GM18502 (cell line): ENCODE measurements around the gene ALAS1.
"Not testable (repeated sequence)": the region's sequence is repeated elsewhere in the genome, so short reads cannot be mapped to it uniquely, and the experiment has no call there.

Experiments
- ATAC-seq: cut with Tn5 transposase; IDR thresholded peaks from one replicate; pipeline ENCODE4 v1.9.1; 2021; ENCODE audit warnings: mild to moderate bottlenecking; ENCODE audit not compliant: unreplicated experiment, poor library complexity

Gene ALAS1

GRCh38 chr3:52176180-52176752 lies 21.7 kb upstream of the ALAS1 start:
- ATAC-seq: no peak

GRCh38 chr3:52176951-52177700 lies 20.8 kb upstream of the ALAS1 start:
- ATAC-seq: no peak

- ATAC-seq: no peak
Observed at GRCh38 chr3:52177701-52178042, 20.3 kb upstream of the ALAS1 start.

DNA sequence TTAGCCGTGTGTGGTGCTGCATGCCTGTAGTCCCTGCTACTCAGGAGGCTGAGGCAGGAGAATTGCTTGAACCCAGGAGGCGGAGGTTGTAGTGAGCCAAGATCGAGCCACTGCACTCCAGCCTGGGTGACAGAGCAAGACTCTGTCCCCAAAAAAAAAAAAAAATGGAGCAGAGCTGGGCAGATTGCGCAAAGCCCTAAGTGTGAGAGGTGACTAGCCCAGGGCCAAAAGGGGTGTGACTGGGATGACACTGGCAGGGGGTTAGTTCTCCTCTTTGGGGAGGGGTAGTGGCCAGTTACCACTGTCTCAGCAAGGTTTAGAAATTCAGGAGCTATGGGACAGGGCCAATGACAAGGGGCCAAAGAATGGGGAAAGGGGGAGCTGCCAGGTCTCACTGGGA lies 19.8 kb upstream of the ALAS1 start:
- not testable (repeated sequence) for ATAC-seq

- no peak for ATAC-seq
Observed at GRCh38 chr3:52178537-52178936, 19.4 kb upstream of the ALAS1 start.

DNA sequence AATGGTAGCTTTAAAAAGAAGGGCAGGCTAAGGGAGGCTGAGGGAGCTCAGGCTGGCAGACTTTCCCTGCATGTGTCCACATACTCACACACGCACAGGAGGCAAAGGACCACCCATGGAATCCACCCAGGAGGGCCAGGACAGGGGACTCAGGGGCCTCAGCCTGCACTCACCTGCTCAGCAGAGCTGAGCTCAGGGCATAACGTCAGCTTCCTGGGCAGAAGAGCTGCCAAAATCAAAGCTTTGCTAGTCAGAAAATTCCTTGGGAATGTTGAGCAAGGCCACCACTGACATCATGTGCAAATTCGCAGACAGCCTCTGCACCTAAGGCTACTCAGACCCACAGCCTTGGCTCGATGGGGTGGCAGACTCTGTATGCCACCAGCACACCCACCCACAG lies 16.4 kb upstream of the ALAS1 start:
- no peak for ATAC-seq

DNA sequence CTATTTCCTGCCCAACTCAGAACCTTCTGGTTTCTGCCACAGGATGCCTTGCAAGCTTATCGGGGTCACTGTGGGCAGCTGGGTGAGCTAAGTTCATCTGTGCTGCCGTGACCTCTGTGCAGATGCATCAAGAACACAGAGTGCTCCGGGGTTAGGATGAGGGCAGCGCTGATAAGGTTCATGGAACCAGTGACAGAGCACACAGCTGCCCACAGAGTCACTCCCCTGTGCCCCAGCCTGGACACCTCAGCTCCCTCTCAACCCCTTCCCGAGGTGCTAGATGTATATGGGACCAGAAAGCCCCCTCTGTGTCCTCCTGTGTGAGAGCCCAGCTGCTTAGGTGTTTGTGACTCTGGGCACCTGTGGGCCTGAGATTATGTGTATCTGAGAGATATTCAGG lies 15.8 kb upstream of the ALAS1 start:
- ATAC-seq: no peak

DNA sequence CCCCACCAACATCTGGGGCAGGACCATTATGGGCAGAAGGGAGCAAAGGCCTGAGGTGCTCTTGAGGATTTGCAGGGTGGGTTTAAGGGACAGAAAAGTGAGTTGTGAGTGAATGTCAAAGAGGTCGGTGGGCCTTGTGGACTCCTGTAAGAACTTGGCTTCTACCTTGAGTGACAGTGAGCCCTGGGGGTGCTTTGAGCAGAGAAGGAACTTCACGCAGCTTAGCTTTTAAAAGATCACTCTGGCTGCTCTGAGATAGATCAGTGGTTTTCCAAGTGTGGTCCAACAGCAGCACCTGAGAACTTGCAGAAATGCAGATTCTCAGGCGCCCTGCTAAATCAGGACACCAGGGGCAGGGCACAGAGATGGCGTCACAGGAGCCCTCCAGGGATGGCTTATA lies 15.3 kb upstream of the ALAS1 start:
- ATAC-seq: no peak

DNA sequence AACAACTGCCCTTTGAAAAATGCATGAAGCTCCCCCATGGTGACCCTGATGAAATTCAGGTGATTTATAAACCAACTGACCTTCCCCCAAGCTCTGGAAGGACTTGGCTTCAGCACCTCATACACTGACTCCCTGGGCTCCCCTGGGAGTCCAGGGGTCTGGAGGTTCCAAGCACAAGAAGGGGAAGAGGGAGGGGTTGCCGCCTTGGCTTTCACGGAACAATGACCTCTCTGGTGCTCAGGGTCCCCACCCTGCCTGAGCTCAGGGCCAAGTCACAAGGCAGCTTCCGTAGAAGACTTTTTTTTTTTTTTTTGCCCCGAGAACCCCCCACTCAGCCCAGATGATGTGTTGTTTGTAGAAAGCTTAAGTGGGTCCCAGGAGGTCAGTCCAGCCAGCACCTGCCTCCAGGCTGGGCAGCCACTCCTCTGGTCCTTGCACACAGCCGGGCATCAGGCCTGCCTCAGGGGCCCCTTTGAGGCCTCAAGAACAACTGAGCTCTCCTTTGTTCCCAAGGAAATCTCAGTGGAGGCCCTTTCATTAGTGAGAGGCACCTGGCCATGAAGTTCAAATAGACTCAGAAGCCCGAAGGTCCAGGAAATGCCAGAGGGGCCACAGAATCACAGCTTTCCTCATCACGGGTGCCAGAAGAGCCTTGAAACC lies 14.0 kb upstream of the ALAS1 start:
- no peak for ATAC-seq

GRCh38 chr3:52184690-52185089 lies 13.3 kb upstream of the ALAS1 start:
- ATAC-seq: no peak

- ATAC-seq: no peak
Observed at GRCh38 chr3:52185311-52185710, 12.6 kb upstream of the ALAS1 start.

- ATAC-seq: no peak
Observed at GRCh38 chr3:52185837-52186236, 12.1 kb upstream of the ALAS1 start.

DNA sequence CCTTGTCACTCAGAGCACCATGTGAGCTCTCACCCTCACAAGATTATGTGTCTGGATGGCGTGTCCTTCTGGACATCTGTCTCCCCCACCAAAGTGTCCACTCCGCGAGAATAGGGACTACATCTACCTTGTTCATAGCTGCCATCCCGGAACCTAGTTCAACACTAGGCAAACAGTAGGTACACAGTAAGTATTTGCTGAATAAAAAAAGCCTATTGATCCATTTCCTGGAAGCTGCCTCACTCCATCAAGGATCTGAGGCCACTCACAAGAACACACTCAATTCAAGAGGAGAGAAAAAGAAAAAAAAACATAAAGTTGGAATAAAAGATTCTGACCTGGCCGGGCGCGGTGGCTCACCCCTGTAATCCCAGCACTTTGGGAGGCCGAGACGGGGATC lies 11.2 kb upstream of the ALAS1 start:
- ATAC-seq: no peak

DNA sequence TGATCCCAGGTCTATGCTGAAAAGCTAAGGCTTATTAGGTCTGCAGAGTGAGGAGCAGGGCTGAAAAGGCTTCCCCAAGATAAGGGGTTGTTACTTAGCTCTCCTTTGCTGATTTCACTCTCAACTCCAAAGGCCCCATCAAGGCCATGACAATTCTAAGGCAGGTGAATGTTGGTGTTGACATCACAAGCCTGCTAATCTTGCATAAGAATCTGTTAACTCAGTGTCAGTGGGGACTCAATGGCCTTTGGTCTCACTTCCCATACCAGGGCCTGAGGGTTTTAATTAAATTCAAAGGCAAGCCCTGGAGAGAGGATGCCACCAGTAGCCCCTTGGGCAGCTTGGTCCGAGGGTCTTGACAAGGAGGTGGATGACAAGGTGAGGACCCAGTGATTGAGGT lies 9.4 kb upstream of the ALAS1 start:
- no peak for ATAC-seq

- no peak for ATAC-seq
Observed at GRCh38 chr3:52190294-52191074, 7.5 kb upstream of the ALAS1 start.

GRCh38 chr3:52191663-52192062 lies 6.3 kb upstream of the ALAS1 start:
- no peak for ATAC-seq

- no peak for ATAC-seq
Observed at GRCh38 chr3:52193065-52193464, 4.9 kb upstream of the ALAS1 start.

DNA sequence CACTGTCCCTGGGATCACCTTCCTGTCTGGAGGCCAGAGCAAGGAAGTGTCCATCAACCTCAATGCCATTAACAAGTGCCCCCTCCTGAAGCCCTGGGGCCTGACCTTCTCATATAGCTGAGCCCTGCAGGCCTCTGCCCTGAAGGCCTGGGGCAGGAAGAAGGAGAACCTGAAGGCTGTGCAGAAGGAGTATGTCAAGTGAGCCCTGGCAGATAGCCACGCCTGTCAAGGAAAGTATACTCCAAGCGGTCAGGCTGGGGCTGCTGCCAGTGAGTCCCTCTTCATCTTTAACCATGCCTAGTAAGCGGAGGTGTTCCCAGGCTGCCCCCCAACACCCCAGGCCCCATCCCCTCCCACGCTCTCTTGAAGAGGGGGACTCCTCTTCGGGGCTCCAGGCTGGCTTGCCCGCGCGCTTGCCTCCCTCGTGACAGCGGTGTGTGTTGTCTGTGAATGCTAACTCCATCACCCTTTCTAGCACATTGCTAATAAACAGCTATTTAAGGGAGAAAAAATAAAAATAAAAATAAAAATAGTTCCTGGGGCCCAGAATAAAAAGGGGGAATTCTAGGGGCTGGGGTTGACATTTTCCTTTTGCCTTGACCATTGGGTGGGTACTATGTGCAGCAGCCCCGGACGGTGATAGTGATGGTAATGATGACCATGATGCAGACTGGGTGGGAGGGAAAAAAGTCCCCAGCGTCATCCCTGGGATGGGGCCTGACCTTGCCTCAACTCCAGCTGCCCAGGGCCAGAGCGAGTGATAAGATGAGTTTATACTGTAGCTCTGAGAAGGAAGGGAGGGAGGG lies 3.3 kb upstream of the ALAS1 start:
- no peak for ATAC-seq

- no peak for ATAC-seq
Observed at GRCh38 chr3:52195291-52195597, 2.7 kb upstream of the ALAS1 start.

GRCh38 chr3:52195823-52196331 lies 2.1 kb upstream of the ALAS1 start:
- no peak for ATAC-seq
